GM12874 (cell line): ENCODE data around the gene TEX14.
A peak's percentile ranks its signal among the peaks of the same experiment; 100 is the strongest.

ENCODE experiments used
- TF ChIP-seq, protein P1 (sequence below): IDR thresholded peaks from 2 replicates; pipeline ENCODE4 v1.5.1; 2011; ENCODE audit warnings: low read depth, mild to moderate bottlenecking, control low read depth, low read length, moderate library complexity; ENCODE audit not compliant: insufficient read depth

The TEX14 gene

DNA sequence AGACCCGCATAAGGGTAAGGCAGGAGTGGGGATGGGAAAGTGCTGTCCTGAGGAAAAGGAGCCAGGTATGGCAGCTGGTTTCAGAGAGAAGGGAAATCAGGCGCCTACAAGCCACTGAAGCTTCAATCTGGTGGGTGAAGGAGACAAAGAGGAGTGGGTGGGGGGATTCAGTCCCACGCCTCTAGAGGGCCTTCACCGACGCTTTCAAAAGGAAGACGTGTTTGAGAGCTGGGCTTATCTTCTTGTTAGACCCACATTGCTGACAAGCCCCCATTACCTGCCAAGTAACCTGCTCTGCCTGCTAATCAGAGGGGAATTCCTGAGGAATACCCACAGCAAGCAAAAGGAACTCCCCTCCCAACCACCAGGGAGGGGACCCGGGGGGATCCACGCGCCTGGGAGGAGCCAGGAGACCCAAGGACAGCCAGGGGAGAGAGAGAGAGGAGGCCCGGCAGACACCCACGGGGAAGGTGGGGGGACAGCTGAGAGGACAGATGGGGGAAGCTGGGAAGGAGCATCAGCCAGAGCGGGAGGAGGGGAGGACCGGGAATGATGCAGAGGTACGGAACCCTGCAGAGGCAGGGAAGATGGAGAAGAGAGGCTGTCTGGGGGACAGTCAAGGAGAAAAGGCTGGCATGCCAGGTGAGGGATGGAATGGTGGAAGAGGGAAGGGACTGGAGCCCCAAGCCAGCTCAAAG, 178.4 kb downstream of the TEX14 start:
- TF ChIP-seq, protein P1, sequence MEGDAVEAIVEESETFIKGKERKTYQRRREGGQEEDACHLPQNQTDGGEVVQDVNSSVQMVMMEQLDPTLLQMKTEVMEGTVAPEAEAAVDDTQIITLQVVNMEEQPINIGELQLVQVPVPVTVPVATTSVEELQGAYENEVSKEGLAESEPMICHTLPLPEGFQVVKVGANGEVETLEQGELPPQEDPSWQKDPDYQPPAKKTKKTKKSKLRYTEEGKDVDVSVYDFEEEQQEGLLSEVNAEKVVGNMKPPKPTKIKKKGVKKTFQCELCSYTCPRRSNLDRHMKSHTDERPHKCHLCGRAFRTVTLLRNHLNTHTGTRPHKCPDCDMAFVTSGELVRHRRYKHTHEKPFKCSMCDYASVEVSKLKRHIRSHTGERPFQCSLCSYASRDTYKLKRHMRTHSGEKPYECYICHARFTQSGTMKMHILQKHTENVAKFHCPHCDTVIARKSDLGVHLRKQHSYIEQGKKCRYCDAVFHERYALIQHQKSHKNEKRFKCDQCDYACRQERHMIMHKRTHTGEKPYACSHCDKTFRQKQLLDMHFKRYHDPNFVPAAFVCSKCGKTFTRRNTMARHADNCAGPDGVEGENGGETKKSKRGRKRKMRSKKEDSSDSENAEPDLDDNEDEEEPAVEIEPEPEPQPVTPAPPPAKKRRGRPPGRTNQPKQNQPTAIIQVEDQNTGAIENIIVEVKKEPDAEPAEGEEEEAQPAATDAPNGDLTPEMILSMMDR: peak; percentile 32; the same call in 1 of the 2 replicates

DNA sequence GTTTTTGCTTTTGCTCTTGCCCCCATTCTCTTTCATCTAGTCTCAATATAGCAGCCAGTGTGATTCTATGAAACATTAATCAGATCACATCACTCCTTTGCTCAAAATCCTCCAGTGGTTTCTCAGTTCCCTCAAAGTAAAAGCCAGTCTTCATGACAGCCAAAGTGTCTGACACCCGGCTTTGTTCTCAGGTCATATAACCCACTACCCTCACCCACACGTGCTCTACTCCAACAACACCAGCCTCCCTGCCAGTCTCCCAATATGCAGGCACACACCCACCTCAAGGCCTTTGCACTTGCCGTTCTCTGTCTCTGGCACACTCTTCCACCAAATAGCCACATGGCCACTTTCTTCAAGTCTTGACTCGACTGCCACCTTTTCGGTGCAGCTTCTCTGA, 181.8 kb downstream of the TEX14 start:
- TF ChIP-seq, protein P1: no peak

DNA sequence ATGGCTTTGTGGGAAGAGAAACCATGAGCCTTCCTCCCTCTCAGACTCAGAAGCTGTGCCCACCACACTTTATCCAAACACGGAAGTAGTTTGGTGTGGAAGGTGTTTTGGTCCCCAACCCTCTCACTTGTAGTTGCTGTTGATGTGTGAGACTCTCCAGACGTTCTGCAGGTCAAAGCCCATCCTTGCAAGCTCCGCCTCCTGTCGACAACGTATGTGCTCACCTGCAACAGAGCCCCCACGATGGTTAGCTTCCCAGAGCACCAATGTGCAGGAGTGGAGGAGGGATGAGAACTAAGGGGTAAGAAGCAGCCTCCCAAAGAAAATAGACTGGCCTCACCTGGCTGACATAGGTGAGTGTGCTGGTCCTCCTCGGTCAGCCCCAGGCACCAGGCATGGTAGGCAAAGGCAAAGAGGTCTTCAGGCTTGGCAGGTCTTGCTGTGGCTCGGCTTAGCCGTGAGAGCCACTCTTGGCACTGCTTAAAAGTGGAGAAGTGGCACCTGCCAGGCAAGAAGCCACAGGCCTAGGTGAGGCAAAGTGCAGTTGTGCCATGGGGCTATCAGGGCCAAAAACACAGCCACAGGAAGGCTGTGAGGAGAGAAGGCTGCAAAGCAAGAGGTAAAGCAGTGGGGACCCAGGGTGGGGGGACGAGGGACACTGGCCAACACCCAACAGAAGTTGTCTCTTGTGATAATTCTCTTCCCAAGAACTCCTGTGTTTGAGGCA, 183.3 kb downstream of the TEX14 start:
- TF ChIP-seq, protein P1: no peak

DNA sequence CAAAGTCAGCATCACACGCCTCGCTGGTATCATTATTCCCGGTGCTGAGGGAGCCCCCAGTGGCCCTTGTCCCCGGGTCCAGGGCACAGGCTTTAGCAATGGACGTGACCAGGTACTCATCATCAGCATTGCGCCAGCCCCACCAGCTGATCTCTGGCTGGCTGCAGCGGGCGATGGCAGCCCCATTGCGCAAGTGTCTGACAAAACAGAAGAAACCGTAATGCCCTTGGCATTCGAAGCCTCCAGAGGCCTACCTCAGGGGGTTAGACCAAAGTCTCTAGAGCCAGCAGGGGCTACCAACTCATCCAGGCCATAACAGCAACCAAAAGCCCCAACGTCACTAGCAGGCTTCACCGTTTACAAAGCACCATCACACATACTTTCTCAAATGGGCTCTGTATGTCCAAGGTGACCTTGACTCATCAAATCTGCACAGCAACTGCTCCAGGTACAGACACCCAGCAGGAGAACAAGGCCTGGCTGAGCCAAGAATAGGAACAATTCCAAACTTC, 184.7 kb downstream of the TEX14 start:
- TF ChIP-seq, protein P1: no peak
